Inflammatory macrophage treated with lipopolysaccharide for 1 hour (primary cell): ENCODE measurements around the gene NBL1.

ENCODE experiments used
- DNase-seq, 2 donors: peaks; one replicate each; pipeline ENCODE4 v3.0.0-alpha.2; 2020 to 2022

The NBL1 gene

GRCh38 chr1:19676438-19676922 lies 32.4 kb downstream of the NBL1 start:
- peak in 1 of 2 donors; percentile 24 for DNase-seq

GRCh38 chr1:19678493-19678892 lies 34.4 kb downstream of the NBL1 start:
- DNase-seq = no peak

- no peak for DNase-seq
Observed at GRCh38 chr1:19678931-19679453, 34.9 kb downstream of the NBL1 start.

- DNase-seq = no peak
Observed at GRCh38 chr1:19679691-19680090, 35.6 kb downstream of the NBL1 start.

- no peak for DNase-seq
Observed at GRCh38 chr1:19680644-19681043, 36.5 kb downstream of the NBL1 start.

GRCh38 chr1:19682257-19682656 lies 38.1 kb downstream of the NBL1 start:
- no peak for DNase-seq

GRCh38 chr1:19682901-19683300 lies 38.8 kb downstream of the NBL1 start:
- no peak for DNase-seq

GRCh38 chr1:19683351-19683750 lies 39.2 kb downstream of the NBL1 start:
- DNase-seq = no peak

- no peak for DNase-seq
Observed at GRCh38 chr1:19684677-19685076, 40.6 kb downstream of the NBL1 start.

GRCh38 chr1:19685994-19686393 lies 41.9 kb downstream of the NBL1 start:
- DNase-seq = no peak

- DNase-seq = no peak
Observed at GRCh38 chr1:19687414-19687813, 43.3 kb downstream of the NBL1 start.

GRCh38 chr1:19688041-19688842 lies 44.1 kb downstream of the NBL1 start:
- no peak for DNase-seq

GRCh38 chr1:19689085-19689757 lies 45.1 kb downstream of the NBL1 start:
- no peak for DNase-seq

- DNase-seq = peak; percentile 54 to 74
Observed at GRCh38 chr1:19689856-19690255, 45.7 kb downstream of the NBL1 start.

- no peak for DNase-seq
Observed at GRCh38 chr1:19690342-19690741, 46.2 kb downstream of the NBL1 start.

- DNase-seq = no peak
Observed at GRCh38 chr1:19694298-19694697, 50.2 kb downstream of the NBL1 start.

GRCh38 chr1:19695772-19696171 lies 51.7 kb downstream of the NBL1 start:
- DNase-seq = no peak

GRCh38 chr1:19696820-19697219 lies 52.7 kb downstream of the NBL1 start:
- no peak for DNase-seq

GRCh38 chr1:19698181-19698580 lies 54.1 kb downstream of the NBL1 start:
- DNase-seq = no peak

- DNase-seq = no peak
Observed at GRCh38 chr1:19700079-19700777, 56.1 kb downstream of the NBL1 start.

GRCh38 chr1:19703280-19703679 lies 59.2 kb downstream of the NBL1 start:
- DNase-seq = no peak

- DNase-seq = peak; percentile 9 to 54
Observed at GRCh38 chr1:19704247-19705113, 60.4 kb downstream of the NBL1 start.
